Glomerular visceral epithelial cell (primary cell): ENCODE results near the gene DHRS7C.
"Not testable (repeated sequence)": the region's sequence is repeated elsewhere in the genome, so short reads cannot be mapped to it uniquely, and the experiment has no call there.

Source experiments
- DNase-seq: peaks from one replicate; pipeline ENCODE4 v3.0.0-alpha.2; 2016; ENCODE audit errors: extremely low spot score

DHRS7C gene

DNA sequence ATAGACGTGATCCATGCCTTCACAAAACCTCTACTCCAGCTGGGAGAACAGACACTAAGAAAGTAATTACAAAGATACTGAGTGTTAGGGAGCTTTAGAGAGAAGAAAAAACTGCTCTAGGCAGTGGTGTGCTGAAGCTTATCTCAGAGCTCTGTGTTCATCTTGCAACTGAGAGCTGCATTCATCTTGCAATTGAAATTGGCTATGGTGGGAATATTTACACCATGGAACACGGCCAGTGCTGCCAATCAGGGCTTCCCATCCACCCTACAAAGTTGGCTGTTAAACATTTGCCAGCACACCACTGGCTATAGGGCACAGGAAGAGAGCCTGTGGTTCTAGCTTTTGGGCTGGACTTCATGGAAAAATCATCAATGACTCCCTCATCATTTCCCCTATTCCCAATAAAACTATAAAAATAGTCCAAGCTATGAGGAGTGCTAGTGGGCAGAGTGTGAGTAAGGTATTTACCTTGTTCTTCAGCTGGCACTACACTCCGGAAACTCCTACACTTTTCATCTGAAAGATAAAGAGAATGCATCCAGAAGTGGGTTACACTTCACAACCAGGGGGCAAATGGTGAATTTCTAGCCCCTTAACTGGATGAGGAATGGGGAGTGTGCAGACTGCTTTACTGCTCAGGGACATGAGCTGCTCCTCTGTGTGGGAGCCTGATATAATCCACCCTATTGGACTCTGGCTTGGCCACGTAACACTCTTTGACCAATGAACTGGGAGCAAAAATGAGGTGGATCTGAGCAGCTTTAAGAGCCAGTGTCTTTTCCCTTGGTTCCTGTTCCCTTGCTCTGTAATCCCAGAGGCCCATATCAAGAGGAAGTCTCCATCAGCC, 18.9 kb upstream of the DHRS7C start:
- no peak for DNase-seq

DNA sequence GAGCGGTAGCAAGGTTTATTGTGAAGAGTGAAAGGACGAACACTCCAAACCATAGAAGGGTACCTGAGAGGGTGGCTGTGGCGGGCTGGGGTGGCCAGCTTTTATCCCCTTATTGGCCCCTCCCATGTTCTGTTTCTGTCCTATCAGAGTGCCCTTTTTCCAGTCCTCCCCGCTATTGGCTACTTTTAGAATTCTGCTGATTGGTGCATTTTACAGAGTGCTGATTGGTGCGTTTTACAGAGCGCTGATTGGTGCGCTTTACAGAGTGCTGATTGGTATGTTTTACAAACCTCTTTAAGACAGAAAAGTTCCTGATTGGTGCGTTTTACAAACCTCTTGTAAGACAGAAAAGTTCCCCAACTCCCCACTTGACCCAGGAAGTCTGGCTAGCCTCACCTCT, 18.0 kb upstream of the DHRS7C start:
- no peak for DNase-seq

DNA sequence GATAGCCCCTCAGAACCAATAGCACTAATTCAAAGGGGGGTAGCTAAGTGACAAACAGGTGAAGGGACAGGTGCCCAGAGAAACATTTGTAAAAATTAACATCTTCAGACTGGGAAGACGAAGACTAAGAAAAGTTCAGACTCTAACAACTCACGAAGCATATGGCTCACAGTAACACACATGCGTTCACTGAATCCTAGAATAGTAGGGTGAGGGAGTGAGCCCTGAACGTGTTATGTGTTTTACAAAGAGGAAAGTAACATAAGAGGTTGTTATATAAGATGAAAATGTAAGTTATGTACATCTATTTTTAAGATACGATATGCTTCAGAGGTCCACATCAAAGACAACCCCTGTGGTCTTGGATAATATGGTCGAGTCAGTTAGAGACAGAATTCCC, 15.3 kb upstream of the DHRS7C start:
- no peak for DNase-seq

DNA sequence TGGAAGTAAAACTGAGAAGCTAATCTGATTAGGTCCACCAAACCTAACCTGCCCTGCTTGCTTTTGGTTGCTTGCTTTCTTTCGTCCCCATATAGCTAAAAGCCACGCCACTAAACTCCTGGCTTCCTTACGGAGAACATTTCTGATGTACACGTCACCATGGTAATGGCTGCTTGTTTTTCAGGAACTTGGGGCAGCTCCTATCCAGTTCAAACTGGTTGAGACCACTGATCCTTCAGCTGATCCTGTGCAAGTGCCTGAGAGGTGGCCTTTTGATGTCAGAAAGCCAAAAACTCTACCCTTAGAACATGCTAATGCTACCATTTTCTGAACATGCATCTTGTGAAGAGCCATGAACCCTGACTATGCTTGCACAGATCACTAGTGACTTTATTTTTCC, 14.4 kb upstream of the DHRS7C start:
- DNase-seq: no peak

DNA sequence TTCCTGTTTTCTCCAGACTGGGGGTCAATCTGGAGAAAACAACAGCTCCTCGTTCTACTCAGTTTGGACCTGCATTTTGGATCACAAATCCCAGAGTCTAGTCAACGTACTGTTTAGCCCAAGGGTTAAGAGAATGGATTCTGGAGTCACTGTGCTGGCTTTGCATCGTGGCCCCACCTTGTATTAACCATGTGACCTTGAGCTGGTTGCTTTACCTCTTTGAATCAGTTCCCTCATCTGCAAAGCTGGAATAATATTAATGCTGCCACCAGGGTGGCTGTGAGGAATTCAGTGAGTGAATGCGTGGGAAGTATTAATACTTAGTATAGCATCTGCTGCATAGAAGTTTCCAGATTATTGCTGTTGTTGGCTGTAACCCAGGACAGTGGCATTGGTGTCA, 11.3 kb upstream of the DHRS7C start:
- DNase-seq: no peak

DNA sequence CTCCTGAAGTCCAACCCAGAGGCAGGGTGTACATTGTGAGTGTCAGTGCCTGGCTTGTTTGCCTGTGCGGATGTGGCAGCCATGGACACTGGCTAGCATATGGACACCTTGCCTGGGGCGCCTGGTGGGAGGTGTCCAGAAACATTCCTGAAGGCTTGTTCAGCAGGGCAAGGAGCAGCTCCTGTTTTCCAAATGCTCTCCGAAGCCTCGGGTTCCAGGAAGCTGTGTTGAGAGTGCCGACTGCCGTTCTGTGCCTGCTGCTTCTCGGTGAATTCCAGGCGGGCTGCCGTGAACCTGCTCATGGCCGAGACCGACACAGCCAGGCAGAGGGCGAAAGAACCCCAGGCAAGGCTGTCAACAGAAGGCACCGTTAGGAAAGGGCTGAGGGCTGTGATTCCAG, 10.9 kb upstream of the DHRS7C start:
- DNase-seq: no peak

DNA sequence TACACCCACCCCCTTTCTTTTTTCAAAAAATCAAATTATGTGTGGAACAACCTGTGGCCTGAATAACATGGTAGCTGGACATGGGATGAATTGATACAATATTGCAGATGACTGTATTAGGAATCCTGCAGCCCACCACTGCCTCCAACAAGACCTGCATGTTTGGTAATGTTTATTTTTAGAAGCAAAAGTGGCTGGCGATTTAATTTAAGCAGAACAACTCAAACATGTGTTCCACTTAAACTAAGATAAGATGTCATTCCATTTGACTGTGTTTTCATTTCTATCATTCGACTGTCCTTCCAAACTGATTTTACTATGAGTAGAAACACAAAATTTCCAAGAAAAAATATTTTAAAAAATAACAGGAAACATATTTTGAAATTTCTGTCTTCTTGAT, 10.1 kb upstream of the DHRS7C start:
- no peak for DNase-seq

DNA sequence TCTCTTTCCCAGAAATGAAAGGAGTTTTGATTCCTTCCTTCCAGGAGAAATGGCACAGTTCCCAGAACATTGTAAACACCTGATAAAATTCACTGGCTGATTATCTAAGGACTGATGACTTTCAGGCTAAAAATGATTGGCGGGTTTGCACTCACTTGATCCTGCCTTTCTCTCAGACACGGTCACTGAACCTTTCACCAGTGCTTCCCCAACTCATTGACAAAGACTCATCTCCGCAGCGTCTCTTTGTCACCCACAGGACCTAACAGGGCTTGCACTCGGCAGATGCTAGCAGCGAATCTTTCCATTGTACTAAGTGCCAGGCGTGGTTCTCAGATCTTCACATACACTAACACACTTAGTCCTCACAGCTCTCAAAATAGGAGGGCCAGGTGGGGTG, 7.3 kb upstream of the DHRS7C start:
- DNase-seq: no peak

DNA sequence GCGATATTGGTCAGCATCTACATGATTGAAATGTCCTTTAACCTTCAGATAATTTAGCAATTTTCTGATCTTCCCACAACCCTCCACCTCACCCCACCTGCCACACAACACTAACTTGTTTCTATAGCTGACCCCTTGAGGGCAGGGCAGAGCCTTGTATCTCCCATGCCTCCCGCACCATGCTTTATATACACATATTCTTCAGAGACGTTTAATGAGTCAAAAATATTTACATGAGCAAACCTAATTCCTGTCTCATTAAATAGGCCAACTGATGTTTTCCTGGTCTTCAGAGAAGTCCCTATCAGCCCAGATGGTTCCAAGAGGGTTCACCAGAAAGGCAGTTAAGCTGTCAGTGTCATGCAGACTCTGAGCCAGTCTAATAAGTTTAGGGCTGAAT, 6.6 kb upstream of the DHRS7C start:
- DNase-seq: no peak

DNA sequence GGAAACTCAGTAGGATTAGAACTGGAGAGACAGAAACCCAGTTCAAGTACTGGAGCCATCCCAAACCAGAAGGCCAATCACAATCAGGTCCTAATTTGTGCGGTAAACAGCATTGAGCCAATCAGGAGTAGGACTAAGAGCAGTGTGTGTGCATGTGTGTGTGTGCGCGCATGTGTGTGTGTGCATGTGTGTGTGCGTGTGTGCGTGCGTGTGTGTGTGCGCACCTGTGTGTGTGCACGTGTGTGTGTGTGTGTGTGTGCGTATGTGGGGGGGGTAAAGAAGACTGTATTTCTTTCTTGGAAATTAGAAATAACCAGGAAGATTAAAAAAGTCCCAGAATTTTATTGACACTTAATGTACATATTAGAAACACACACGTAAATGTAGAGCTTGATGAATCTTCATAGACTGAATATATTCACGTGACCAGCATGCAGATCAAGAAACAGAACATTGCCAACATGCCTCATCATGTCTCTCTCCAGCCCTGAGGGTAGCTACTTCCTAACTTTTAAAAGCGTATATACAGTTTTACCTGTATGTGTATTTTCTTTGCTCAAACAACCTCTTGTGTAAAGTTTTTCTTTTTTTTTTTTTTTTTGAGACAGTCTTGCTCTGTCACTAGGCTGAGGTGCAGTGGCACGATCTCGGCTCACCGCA, 919 bp upstream of the DHRS7C start:
- no peak for DNase-seq

DNA sequence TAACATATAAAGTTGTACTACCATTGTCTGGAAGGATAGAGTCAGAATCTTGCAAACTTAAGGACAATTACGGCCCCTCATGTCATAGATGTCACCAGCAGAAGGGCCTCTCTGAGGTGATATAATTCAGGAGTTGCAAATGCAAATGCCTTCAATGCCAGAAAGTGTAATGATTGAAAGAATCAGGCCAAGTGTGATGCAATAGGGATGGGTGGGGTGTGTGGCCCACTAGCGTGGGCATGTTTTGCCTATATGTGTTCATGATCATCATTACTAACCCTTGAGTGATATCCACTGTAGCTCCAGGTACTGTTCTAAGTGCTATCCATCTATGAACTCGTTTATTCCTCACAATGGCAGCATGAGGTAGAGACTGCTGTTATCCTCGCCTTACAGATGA, 1.1 kb downstream of the DHRS7C start:
- no peak for DNase-seq

DNA sequence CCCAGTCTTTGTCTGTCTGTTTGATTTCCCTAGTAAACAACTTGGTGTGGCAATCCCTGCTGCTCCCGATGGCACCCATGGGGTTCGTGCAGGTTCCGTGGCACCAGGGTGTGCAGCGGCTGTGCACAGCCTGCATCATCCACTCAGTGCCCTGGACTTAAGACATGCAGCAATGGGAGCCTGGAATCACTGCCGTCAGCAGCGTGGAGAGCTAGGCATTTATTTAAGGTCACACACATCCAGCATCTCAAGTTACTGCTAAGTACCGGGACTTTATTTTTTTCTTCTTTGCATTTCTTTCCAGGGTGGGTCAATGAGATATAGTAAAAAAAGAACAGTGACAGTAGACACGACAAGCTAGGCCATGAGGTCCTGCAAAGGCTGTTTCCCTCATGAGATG, 2.8 kb downstream of the DHRS7C start:
- no peak for DNase-seq

DNA sequence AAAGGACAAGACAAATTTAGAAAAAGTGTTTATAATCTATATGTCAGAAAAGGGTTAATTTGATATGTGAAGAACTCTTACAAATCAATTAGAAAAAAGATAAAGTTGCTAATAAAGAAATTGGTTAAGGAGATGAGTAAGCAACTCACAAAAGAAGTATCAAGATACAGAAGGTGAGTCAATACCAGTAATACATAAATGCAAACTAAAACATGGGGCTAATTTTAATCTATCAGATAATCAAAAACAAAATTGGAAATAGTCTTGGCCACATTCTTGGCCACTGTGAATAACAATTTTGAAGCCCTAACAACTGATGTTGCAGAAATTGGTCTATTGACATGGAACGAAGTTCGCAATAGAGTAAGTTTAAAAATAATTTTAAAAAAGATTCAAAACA, 6.8 kb downstream of the DHRS7C start:
- DNase-seq: no peak

DNA sequence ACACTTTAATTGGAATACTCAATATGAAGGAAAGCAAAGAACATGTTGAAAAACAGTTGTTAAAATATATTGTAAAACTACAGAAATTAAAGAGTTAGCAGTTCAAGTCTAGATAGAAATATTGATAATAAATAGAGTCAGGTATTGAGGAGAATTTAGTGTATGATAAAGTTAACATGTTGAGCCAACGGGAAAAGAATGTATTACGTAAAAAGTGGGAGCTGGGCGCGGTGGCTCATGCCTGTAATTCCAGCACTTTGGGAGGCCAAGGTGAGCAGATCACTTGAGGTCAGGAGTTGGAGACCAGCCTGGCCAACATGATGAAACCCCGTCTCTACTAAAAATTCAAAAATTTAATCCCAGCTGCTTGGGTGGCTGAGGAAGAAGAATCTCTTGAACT, 7.9 kb downstream of the DHRS7C start:
- DNase-seq: not testable (repeated sequence)

DNA sequence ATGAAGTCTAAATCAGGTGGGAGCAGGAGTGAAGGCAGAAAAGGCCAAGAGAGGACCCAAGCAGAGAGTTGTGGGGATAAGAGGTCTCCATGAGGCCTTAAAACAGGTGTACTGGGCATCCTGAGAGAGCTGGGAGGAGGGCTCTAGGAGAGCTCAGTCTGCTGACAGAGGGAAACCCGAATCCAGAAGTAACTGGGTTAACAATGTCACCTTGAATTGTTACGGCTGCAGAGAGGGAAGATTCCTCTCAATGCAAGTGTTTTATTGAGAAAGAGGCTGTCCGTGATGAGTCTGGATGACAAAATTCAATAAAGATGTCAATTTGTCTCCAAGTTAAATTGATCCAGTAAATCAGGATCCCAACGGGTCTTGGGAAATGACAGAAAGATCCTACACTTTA, 8.3 kb downstream of the DHRS7C start:
- DNase-seq: no peak

DNA sequence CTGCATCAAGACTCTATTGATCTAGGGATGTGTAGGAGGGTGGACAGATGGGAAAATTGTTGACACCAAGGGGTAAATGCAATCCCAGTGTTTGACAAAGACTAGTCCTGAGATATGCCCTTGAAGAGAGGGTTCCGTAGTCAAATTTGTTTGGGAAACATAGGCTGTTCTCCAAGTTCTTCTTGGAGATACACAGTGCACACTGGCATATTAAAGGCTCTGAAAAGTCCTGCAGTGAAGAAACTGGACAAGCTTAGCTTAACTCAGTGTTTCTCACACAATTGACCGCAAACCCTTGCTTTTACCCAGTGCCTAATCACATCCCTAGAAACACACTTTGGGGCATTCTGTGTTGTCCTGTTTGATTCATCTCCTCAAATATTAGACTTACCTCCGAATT, 10.8 kb downstream of the DHRS7C start:
- DNase-seq: no peak

DNA sequence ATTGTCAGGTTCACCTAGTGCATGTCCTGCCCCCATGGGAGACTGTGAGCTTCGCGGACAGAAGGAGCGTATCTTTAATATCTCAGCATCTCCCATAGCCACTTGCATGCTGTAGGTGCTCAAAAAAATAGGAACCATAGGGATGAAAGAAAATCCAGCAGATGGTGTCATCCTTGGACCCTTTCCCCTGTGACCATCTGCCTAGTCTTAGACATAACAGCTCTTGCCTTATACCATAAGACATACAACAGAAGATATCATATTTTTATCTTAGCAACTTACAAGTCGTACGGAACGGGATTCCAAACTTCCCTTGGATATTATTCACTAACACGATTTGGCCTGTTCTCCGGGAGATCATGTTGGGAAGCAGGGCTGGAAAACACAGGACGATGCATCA, 14.5 kb downstream of the DHRS7C start:
- no peak for DNase-seq

DNA sequence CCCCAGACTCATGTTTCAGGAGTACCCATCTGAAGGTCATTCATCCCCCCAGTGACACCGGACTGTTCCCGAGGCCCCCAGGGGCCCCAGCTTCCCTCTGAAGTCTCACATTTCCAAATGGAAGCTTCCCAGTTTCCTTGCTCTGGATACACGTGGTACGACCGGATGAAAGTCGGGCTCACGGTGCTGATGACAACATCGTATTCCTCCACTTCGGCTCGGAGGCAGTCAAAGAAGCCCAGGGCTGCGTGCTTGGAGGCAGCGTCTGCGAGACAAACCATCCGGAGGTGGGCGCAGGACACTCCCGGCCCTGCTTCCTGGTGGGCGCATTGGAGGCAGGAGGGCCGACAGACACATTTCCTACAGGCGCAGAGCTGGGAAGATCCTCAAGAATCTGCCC, 18.7 kb downstream of the DHRS7C start:
- no peak for DNase-seq

DNA sequence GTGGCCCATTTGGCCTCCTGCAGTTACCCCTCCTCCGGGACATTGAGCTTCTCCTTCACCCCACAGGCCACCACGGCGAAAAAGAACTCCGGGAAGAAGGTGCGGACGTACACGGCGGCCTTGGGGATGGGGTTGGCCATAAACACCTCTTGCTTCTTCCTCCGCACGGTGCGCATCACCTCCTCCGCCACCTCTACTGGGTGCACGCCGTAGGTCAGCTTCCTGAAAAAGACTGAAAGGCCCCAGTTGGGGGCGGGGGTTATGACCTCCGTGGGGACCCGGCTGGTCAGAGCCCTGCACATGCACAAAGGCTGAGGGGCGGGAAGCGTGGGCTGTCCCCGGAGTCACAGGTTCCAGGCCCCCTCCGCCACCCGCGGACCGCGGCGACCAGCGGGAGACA, 19.9 kb downstream of the DHRS7C start:
- no peak for DNase-seq

DNA sequence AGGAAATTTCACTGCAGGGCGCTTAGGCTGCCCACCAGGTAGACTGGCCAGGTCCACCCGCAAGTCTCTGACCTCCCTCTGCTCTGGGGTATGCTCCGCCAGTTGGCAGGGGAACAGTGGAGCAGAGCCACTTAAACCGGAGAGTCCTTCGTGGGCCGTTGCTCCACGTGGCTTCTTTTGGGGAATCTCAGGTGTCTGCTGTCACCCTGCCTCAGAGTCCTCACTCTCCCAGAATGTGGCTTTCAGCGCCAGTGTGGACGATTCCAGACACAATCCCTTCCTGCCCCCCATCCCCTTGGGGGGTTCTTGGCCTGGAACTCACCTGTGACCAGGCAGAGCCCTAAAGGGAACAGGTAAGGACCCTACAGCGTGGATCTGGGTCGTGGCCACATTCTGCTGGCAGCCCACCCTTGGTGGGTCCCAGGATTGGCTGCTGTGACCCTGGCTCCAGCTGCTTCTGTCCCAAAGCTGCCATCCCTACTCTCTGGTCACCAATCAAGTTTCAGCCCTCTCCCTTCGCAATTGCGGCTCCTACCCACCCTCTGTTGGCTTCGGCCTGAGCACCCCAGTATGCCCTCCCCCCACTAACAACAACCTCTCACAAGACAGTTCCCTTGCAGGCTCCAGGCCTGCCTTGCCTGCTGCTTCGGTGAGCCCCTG, 22.2 kb downstream of the DHRS7C start:
- DNase-seq: no peak

DNA sequence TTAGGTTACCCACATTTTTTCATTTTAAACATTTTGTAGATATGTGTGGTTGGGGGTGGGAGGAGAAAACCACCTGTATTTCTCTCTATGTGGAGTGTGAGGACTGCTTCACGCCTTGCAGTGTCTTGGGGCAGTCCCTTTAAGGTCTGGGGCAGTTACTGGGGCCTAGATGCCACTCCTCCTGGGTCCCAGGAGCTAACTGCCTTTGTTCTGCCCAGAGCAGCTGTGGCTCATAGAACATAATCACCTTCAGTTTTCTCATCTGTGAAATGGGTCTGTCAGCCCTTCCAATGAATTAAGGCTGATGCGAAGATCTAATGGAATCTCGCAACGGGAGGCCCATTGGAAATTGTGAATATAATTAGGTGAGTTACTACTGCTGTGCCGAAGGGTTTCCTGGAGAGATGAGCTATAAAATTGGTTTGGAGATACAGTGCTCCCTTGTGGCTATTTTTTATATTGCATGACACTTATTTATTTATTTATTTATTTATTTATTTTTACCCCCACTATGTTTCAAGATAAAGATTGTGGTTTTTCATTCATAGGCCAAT, 22.9 kb downstream of the DHRS7C start:
- DNase-seq: peak; percentile 44

DNA sequence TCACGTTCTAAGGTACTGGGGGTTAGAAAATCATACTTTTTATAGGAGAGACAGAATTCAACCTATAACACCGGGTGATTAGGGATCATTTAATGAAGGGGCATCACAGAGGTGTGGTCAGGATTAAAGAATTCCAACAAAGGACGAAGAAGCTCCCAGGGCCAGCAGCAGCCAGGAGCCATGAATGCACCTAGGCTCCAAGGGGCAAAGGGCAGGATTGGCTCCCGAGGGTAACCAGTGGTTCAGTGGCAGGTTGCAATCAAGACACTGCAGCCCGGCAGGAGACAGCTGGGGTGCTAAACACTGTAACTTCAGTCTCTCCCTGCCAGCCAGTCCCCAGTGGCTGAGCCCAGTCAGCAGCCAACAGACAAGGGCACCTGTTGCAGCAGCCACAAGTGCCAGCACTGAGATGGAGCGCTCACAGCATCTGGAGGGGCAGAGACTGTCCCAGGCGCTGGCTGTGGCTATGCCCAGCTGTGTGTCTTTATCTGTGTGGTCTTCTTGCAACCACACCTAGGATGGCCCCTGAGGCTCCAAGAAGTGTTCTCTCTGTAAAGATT, 23.9 kb downstream of the DHRS7C start:
- no peak for DNase-seq
